ENCODE data around the gene CHD9NB. TPM values are rescaled to one million over a fixed set of nuclear protein-coding genes. Genes with fewer than 3 reads are reported as not detected.

CHD9NB gene
- total RNA-seq, 4 donors from 2014 or later: 1.9 to 3.0 (median 2.1) TPM

DNA sequence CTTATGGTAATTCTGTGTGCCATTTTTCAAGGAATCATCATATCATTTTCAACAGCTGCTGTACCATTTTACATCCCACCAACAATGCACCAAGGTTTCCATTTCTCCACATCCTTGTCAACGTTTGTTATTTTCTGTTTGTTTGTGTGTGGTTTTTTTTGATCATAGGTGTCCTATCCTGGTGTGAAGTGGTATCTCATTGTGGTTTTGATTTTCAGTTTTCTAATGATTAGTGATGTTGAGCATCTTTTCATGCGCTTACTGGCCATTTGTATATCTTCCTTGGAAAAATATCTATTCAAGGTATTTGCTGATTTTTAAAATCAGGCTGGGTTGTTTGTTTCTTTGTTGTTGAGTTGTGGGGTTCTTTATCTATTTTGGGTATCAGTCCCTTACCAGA is 17.1 kb upstream of the CHD9NB start:
- 79 to 87% methylated on average over 2 of the region's 2 CpGs for WGBS, 2 donors
- intact Hi-C loops (cut with DNase I): loop anchor here (10.0 kb wide), 2 partner anchors 45 to 435 kb away; partner anchors contain the start of gene AKTIP
- DNase-seq: no peak
- H3K4me1 ChIP-seq: peaks cover 11 to 60% (median 14%) of the 10 kb centered on the region in 3 donors
- no peak overlapping the region for H3K4me3 ChIP-seq
- TF ChIP-seq, protein P1, sequence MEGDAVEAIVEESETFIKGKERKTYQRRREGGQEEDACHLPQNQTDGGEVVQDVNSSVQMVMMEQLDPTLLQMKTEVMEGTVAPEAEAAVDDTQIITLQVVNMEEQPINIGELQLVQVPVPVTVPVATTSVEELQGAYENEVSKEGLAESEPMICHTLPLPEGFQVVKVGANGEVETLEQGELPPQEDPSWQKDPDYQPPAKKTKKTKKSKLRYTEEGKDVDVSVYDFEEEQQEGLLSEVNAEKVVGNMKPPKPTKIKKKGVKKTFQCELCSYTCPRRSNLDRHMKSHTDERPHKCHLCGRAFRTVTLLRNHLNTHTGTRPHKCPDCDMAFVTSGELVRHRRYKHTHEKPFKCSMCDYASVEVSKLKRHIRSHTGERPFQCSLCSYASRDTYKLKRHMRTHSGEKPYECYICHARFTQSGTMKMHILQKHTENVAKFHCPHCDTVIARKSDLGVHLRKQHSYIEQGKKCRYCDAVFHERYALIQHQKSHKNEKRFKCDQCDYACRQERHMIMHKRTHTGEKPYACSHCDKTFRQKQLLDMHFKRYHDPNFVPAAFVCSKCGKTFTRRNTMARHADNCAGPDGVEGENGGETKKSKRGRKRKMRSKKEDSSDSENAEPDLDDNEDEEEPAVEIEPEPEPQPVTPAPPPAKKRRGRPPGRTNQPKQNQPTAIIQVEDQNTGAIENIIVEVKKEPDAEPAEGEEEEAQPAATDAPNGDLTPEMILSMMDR (IDR thresholded peaks at IDR 0.05): no peak
- no peak for TF ChIP-seq POLR2A (IDR thresholded peaks at IDR 0.05)
- no peaks in the 10 kb centered on the region for H3K9me3 ChIP-seq
- no peak overlapping the region for H3K27ac ChIP-seq
- H3K36me3 ChIP-seq: peaks cover 0 to 33% (median 0%) of the 10 kb centered on the region in 3 donors
- no peaks in the 10 kb centered on the region for H3K27me3 ChIP-seq

DNA sequence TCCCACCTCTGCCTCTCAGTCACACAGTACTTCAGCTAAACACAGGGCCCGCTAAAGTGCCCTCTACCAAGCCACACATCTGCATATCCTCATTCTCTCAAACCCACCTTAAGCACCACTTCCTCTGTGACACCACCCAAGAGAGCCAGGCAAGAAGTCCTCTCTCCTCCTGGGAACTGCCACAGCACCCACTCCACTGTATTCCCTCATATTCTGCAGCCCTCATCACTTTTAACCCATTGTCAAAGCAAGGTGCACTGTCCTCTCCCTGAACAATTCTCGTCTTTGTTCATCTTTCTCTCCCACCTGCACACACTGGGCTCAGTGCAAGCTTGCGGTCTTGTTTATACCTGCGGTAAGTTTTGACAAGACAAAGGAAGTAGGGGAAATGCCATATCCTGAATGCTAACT is 15.7 kb upstream of the CHD9NB start:
- Histone ChIP-seq H3K36me3 (peaks cover 0 to 33% (median 0%) of the 10 kb centered on the region in 3 donors), H3K27me3 (no peaks in the 10 kb centered on the region), H3K9me3 (no peaks in the 10 kb centered on the region), H3K27ac (no peak overlapping the region), H3K4me3 (no peak overlapping the region), H3K4me1 (peaks cover 11 to 68% (median 14%) of the 10 kb centered on the region in 3 donors)
- WGBS, 2 donors: 71 to 82% methylated on average over 4 of the region's 4 CpGs
- TF ChIP-seq POLR2A (IDR thresholded peaks at IDR 0.05): no peak
- TF ChIP-seq, protein P1 (IDR thresholded peaks at IDR 0.05): no peak
- intact Hi-C loops (cut with DNase I): loop anchor here (10.0 kb wide), 2 partner anchors 46 to 436 kb away; partner anchors contain the start of gene AKTIP
- no peak for DNase-seq

DNA sequence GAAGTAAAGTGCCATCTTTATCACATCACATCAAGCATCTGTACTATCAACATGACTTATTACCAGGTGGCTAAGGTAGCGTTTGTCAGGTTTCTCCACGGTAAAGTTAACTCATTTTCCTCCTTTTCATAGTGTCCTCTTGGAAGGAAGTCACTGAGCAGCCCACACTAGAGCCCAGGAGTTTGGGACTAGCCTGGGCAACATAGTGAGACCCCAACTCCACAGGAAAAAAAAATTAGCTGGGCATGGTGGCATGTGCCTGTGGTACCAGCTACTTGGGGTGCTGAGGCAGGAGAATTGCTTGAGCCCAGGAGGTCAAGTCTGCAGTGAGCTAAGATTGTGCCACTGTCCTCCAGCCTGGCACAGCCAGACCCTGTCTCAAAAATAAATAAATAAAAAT is 15.0 kb upstream of the CHD9NB start:
- no peaks in the 10 kb centered on the region for H3K9me3 ChIP-seq
- H3K27me3 ChIP-seq: no peaks in the 10 kb centered on the region
- no peak for TF ChIP-seq POLR2A (IDR thresholded peaks at IDR 0.05)
- TF ChIP-seq, protein P1 (IDR thresholded peaks at IDR 0.05): no peak
- 62 to 76% methylated on average over 2 of the region's 2 CpGs for WGBS, 2 donors
- H3K4me3 ChIP-seq: no peak overlapping the region
- H3K27ac ChIP-seq: no peak overlapping the region
- H3K4me1 ChIP-seq: peaks cover 10 to 62% (median 14%) of the 10 kb centered on the region in 3 donors
- intact Hi-C loops (cut with DNase I): loop anchor here (10.0 kb wide), 2 partner anchors 47 to 437 kb away; partner anchors contain the start of gene AKTIP
- H3K36me3 ChIP-seq: peaks cover 0 to 33% (median 0%) of the 10 kb centered on the region in 3 donors
- no peak for DNase-seq

DNA sequence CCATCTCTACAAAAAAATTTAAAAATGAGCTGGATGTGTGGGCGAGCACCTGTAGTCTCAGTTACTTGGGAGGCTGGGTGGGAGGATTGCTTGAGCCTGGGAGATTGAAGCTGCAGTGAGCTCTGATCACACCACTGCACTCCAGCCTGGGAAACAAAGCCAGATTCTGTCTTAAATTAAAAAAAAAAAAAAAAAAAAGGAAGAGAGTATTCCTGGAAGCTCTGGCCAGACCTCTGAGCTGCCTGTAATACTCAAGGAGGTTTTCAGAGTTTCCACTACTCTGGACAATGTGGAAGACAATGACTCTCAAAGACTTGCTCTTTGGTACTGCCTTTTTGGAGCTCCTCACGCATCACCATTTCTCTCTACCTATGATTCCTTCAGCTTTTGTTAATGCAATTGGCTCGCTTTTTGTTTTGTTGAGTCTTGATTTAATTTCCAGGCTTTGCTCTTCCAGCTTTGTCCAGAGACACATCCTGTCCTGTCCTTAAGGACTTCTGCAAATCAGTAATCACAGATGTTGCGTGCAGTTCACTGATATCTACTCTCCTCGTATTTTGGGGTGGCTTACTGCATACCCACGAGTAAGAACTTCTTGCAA is 12.9 kb upstream of the CHD9NB start:
- intact Hi-C loops (cut with DNase I): loop anchor here (10.0 kb wide), 2 partner anchors 49 to 439 kb away; partner anchors contain the start of gene AKTIP
- WGBS, 2 donors: 72 to 80% methylated on average over 6 of the region's 6 CpGs

More for the DNA sequence above, 12.9 kb upstream of the CHD9NB start:
- TF ChIP-seq, protein P1 (IDR thresholded peaks at IDR 0.05): no peak
- TF ChIP-seq POLR2A (IDR thresholded peaks at IDR 0.05): no peak
- Histone ChIP-seq H3K36me3 (peaks cover 0 to 33% (median 0%) of the 10 kb centered on the region in 3 donors), H3K27me3 (no peaks in the 10 kb centered on the region), H3K4me1 (peaks cover 4 to 61% (median 15%) of the 10 kb centered on the region in 3 donors), H3K27ac (peak overlapping the region in 3 of 4 donors; percentile 20 to 46 (median 41)), H3K9me3 (no peaks in the 10 kb centered on the region), H3K4me3 (no peak overlapping the region)
- DNase-seq: no peak
